HepG2 (cell line): Measurements from ENCODE around the gene BRAF. TPM values are rescaled to one million over a fixed set of nuclear protein-coding genes. Genes with fewer than 3 reads are reported as not detected.

Experiments used
- ATF4 ChIP-seq, 2 experiments: fragments of 450-650 bp in 1 of 2; sonication (generic) in 1 of 2; formaldehyde crosslinking; IDR thresholded peaks; 2 replicates each; pipeline versions ENCODE4 v1.5.0 to v1.8.0; 2020 to 2022; ENCODE audit warnings: mild to moderate bottlenecking in 1 of 2, missing genetic modification reagents in 1 of 2
- ATF7-NPFF ChIP-seq: sonication (generic); formaldehyde crosslinking; IDR thresholded peaks from 2 replicates; pipeline ENCODE4 v1.8.1; 2023; ENCODE audit warnings: mild to moderate bottlenecking, low read depth, missing genetic modification reagents, moderate library complexity
- CCAR2 ChIP-seq: fragments of 200-400 bp; formaldehyde crosslinking; optimal IDR thresholded peaks from 2 replicates; pipeline ENCODE3; 2018; ENCODE audit warnings: low read depth, mild to moderate bottlenecking, low read length, moderate library complexity
- FOXC1 ChIP-seq: sonication (generic); formaldehyde crosslinking; IDR thresholded peaks from 2 replicates; pipeline ENCODE4 v1.8.0; 2022; ENCODE audit warnings: mild to moderate bottlenecking, missing genetic modification reagents, borderline replicate concordance
- GATAD1 ChIP-seq: IDR thresholded peaks from 2 replicates; pipeline ENCODE4 v1.6.1; 2016; ENCODE audit warnings: missing genetic modification reagents, missing compliant biosample characterization
- HNRNPL ChIP-seq: fragments of 200-400 bp; formaldehyde crosslinking; IDR thresholded peaks from 2 replicates; pipeline ENCODE4 v1.6.1; 2017; ENCODE audit warnings: mild to moderate bottlenecking, low read depth, low read length
- MAX ChIP-seq: IDR thresholded peaks from 2 replicates; pipeline ENCODE4 v1.6.1; 2012; ENCODE audit warnings: inconsistent platforms
- MBD4 ChIP-seq: IDR thresholded peaks from 2 replicates; pipeline ENCODE4 v1.6.1; 2012; ENCODE audit warnings: low read length, inconsistent platforms, borderline replicate concordance
- NBN ChIP-seq: fragments of 450-650 bp; conservative IDR thresholded peaks from 2 replicates; pipeline ENCODE4 v1.6.1; 2017
- NCOR1 ChIP-seq: fragments of 200-600 bp; sonication (generic); IDR thresholded peaks from 2 replicates; pipeline ENCODE4 v1.7.0; 2017; ENCODE audit warnings: antibody characterized with exemption, low read length, borderline replicate concordance
- POLR2AphosphoS5 ChIP-seq: IDR thresholded peaks from 2 replicates; pipeline ENCODE4 v1.6.1; 2012; ENCODE audit warnings: low read depth, low read length
- RCOR2 ChIP-seq: IDR thresholded peaks from 2 replicates; pipeline ENCODE4 v1.6.1; 2016; ENCODE audit warnings: missing biosample characterization, missing genetic modification reagents
- RFX1 ChIP-seq: fragments of 450-650 bp; IDR thresholded peaks from 2 replicates; pipeline ENCODE4 v1.6.1; 2017
- SMARCC2 ChIP-seq: fragments of 450-650 bp; IDR thresholded peaks from 2 replicates; pipeline ENCODE4 v1.6.1; 2017; ENCODE audit warnings: antibody characterized with exemption, mild to moderate bottlenecking
- XRCC5 ChIP-seq: fragments of 200-400 bp; formaldehyde crosslinking; optimal IDR thresholded peaks from 2 replicates; pipeline ENCODE3; 2017; ENCODE audit warnings: mild to moderate bottlenecking, low read length
- ZBTB34 ChIP-seq: sonication (generic); formaldehyde crosslinking; IDR thresholded peaks from 2 replicates; pipeline ENCODE4 v1.8.0; 2022; ENCODE audit warnings: mild to moderate bottlenecking, missing genetic modification reagents
- ZFP37 ChIP-seq: sonication (generic); formaldehyde crosslinking; IDR thresholded peaks from 2 replicates; pipeline ENCODE4 v1.4.0; 2020; ENCODE audit warnings: missing genetic modification reagents, borderline replicate concordance
- ZHX1 ChIP-seq: sonication (generic); formaldehyde crosslinking; IDR thresholded peaks from 2 replicates; pipeline ENCODE4 v1.8.1; 2022; ENCODE audit warnings: low read depth, mild to moderate bottlenecking, missing genetic modification reagents
- ZNF160 ChIP-seq: sonication (generic); formaldehyde crosslinking; IDR thresholded peaks from 2 replicates; pipeline ENCODE4 v1.8.0; 2022; ENCODE audit warnings: mild to moderate bottlenecking, inconsistent platforms, missing genetic modification reagents
- ZNF232 ChIP-seq: sonication (generic); formaldehyde crosslinking; IDR thresholded peaks from 2 replicates; pipeline ENCODE4 v1.4.0; 2020; ENCODE audit warnings: missing genetic modification reagents, borderline replicate concordance
- ZNF253 ChIP-seq: sonication (generic); formaldehyde crosslinking; IDR thresholded peaks from 2 replicates; pipeline ENCODE4 v1.8.0; 2022; ENCODE audit warnings: mild to moderate bottlenecking, missing genetic modification reagents, borderline replicate concordance
- ZNF3 ChIP-seq: IDR thresholded peaks from 2 replicates; pipeline ENCODE4 v1.7.0; 2017; ENCODE audit warnings: inconsistent platforms
- ZNF619 ChIP-seq: sonication (generic); formaldehyde crosslinking; IDR thresholded peaks from 2 replicates; pipeline ENCODE4 v1.4.0; 2020; ENCODE audit warnings: mild to moderate bottlenecking, missing genetic modification reagents
- ZNF660 ChIP-seq: sonication (generic); formaldehyde crosslinking; IDR thresholded peaks from 2 replicates; pipeline ENCODE4 v1.5.1; 2020; ENCODE audit warnings: mild to moderate bottlenecking, low read depth, missing genetic modification reagents, borderline replicate concordance
- ZNF709 ChIP-seq: sonication (generic); formaldehyde crosslinking; IDR thresholded peaks from 2 replicates; pipeline ENCODE4 v1.5.0; 2020; ENCODE audit warnings: mild to moderate bottlenecking, missing genetic modification reagents
- ZNF720 ChIP-seq: sonication (generic); formaldehyde crosslinking; IDR thresholded peaks from 2 replicates; pipeline ENCODE4 v1.4.0; 2020; ENCODE audit warnings: missing genetic modification reagents
- ZNF724P ChIP-seq: sonication (generic); formaldehyde crosslinking; IDR thresholded peaks from 2 replicates; pipeline ENCODE4 v1.8.0; 2022; ENCODE audit warnings: missing genetic modification reagents, borderline replicate concordance
- ZSCAN20 ChIP-seq: sonication (generic); formaldehyde crosslinking; IDR thresholded peaks from 2 replicates; pipeline ENCODE4 v1.4.0; 2020; ENCODE audit warnings: missing genetic modification reagents, mild to moderate bottlenecking, borderline replicate concordance
- polyA plus RNA-seq, 8 experiments: library from polyadenylated mRNA; depleted of rRNA in 3 of 8; stranded (reverse) in 7 of 8; unstranded in 1 of 8; fragments of >200 nt; fragmentation: Illumina TruSeq in 4 of 8; extraction: Trizol in 4 of 8; gene quantifications; 2 replicates each; pipeline versions ENCODE4 v1.2.1 to v1.2.3, GENCODE V29; 2011 to 2016; ENCODE audit warnings: low read depth in 4 of 8, missing spikeins in 1 of 8, mixed read lengths in 1 of 8; ENCODE audit not compliant: insufficient read depth in 1 of 8
- total RNA-seq, 5 experiments: library from RNA; depleted of rRNA; stranded (reverse); fragments of >200 nt; fragmentation: Illumina TruSeq; extraction: Trizol; gene quantifications; 2 replicates each; pipeline ENCODE4 v1.2.3, GENCODE V29; 2016; ENCODE audit warnings: low read depth in 1 of 5

The BRAF gene
- total and polyA plus RNA-seq, 2 of the 13 experiments (the other 11 are each of a cell fraction or from before 2014, with no cell fraction given): 12.5 to 13.4 TPM

- peak; percentile 100 for TF ChIP-seq ZHX1 (CRISPR knock-in tag)
- no peak; the same call in 1 of the 2 replicates for TF ChIP-seq FOXC1
- TF ChIP-seq ZNF724P: no peak
- 0 out of 2 replicates have a peak, but pooled peaks have one; percentile 36 for TF ChIP-seq POLR2AphosphoS5
- TF ChIP-seq MAX: peak; percentile 49; the same call in 1 of the 2 replicates
- no peak for TF ChIP-seq ZNF709
- no peak for TF ChIP-seq RFX1
- TF ChIP-seq ATF4 (CRISPR knock-in tag; IDR thresholded peaks at IDR 0.05): peak in 1 of 2 experiments; percentile 28; a peak in 1 of 4 replicates
- no peak for TF ChIP-seq ZNF660
- TF ChIP-seq XRCC5: no peak
- TF ChIP-seq ZNF3 (CRISPR knock-in tag): no peak
- no peak for TF ChIP-seq RCOR2 (CRISPR knock-in tag)
- TF ChIP-seq ZBTB34 (CRISPR knock-in tag): no peak
- TF ChIP-seq ZNF253 (CRISPR knock-in tag): no peak
- TF ChIP-seq GATAD1 (CRISPR knock-in tag): peak; percentile 74
- TF ChIP-seq HNRNPL: no peak
- no peak for TF ChIP-seq SMARCC2
- no peak for TF ChIP-seq CCAR2
- 0 out of 2 replicates have a peak, but pooled peaks have one; percentile 17 for TF ChIP-seq ATF7-NPFF (CRISPR knock-in tag)
- no peak for TF ChIP-seq ZFP37 (CRISPR knock-in tag)
- no peak for TF ChIP-seq MBD4
- no peak for TF ChIP-seq ZNF619 (CRISPR knock-in tag)
- TF ChIP-seq ZNF160 (CRISPR knock-in tag): no peak
- TF ChIP-seq ZSCAN20 (CRISPR knock-in tag): no peak
- no peak for TF ChIP-seq ZNF720 (CRISPR knock-in tag)
- no peak for TF ChIP-seq NBN
- no peak for TF ChIP-seq NCOR1
- TF ChIP-seq ZNF232 (CRISPR knock-in tag): no peak
These were observed at the start of gene BRAF (continued) for GRCh38 chr7:140924821-140925421.
